Activated CD8-positive, alpha-beta T cell treated with anti-CD3 and anti-CD28 coated beads for 36 hours (primary cell): ENCODE data around the gene CMC2. TPM values are rescaled to one million over a fixed set of nuclear protein-coding genes. Genes with fewer than 3 reads are reported as not detected.

Experiments
- ATAC-seq: fragments of 200-7000 bp; cut with Tn5 transposase; one replicate; pipeline ENCODE4 v1.10.0; 2021; ENCODE audit warnings: mild to moderate bottlenecking, moderate library complexity
- CTCF ChIA-PET: fragments of 350-600 bp; sonication (Branson Sonifier 250); formaldehyde crosslinking; loops from one replicate; lab custom pipeline; 2021; ENCODE audit warnings: antibody characterized with exemption; lab: Charles Lee
- POLR2A ChIA-PET: fragments of 350-600 bp; sonication (Branson Sonifier 250); formaldehyde crosslinking; loops from one replicate; lab custom pipeline; 2021; ENCODE audit warnings: antibody characterized with exemption; lab: Charles Lee
- DNase-seq: peaks from one replicate; pipeline ENCODE4 v3.0.0-alpha.2; 2020
- H3K27ac Mint-ChIP-seq: one replicate; pipeline ENCODE4 v1.8.0; 2021; ENCODE audit warnings: mild to moderate bottlenecking, mixed read lengths
- H3K27me3 Mint-ChIP-seq: one replicate; pipeline ENCODE4 v1.8.0; 2021; ENCODE audit warnings: mixed read lengths
- H3K36me3 Mint-ChIP-seq: one replicate; pipeline ENCODE4 v1.8.0; 2021; ENCODE audit warnings: low read depth, mixed read lengths
- H3K4me1 Mint-ChIP-seq: one replicate; pipeline ENCODE4 v1.8.0; 2021; ENCODE audit warnings: low read depth, mixed read lengths
- H3K4me3 Mint-ChIP-seq: one replicate; pipeline ENCODE4 v1.8.0; 2021; ENCODE audit warnings: mild to moderate bottlenecking, moderate library complexity, mixed read lengths
- H3K9me3 Mint-ChIP-seq: one replicate; pipeline ENCODE4 v1.8.0; 2021; ENCODE audit warnings: mixed read lengths
- CTCF ChIP-seq: fragments of 200-600 bp; IDR thresholded peaks from one replicate; pipeline ENCODE4 v1.8.0; 2022; ENCODE audit warnings: antibody characterized with exemption, mild to moderate bottlenecking
- intact Hi-C: fragments of 100-400 bp; cut with micrococcal nuclease; formaldehyde crosslinking; loops from one replicate; pipeline ENCODE4 v1.10.0; 2022
- total RNA-seq, 2 experiments: library from RNA; stranded (reverse); gene quantifications; one replicate each; pipeline ENCODE4 v1.2.3, GENCODE V29; 2021

The CMC2 gene
- total RNA-seq, 2 experiments from 2014 or later: 105 to 106 TPM

GRCh38 chr16:81014672-81015071, 8.0 kb upstream of the CMC2 start:
- intact Hi-C loops: no loop called here
- no peak overlapping the region for H3K27ac Mint-ChIP-seq
- ChIA-PET CTCF (interaction anchor here (1.0 to 1.4 kb wide), 4 partner anchors 10 to 184 kb away, joined by 3 to 10 read pairs (median 4); partner anchors contain the start of gene ATMIN), POLR2A (interaction anchor here (0.7 kb wide), 1 partner anchor 18 kb away, joined by 4 read pairs; no protein-coding TSS in a partner anchor)
- no peaks in the 10 kb centered on the region for H3K9me3 Mint-ChIP-seq
- TF ChIP-seq CTCF: no peak
- no peaks in the 10 kb centered on the region for H3K27me3 Mint-ChIP-seq
- DNase-seq: no peak
- no peak for ATAC-seq
- H3K36me3 Mint-ChIP-seq: peaks cover 68% of the 10 kb centered on the region
- no peaks in the 10 kb centered on the region for H3K4me1 Mint-ChIP-seq
- no peak overlapping the region for H3K4me3 Mint-ChIP-seq

GRCh38 chr16:81012974-81013373, 6.3 kb upstream of the CMC2 start:
- Mint-ChIP-seq H3K4me1 (peaks cover 7% of the 10 kb centered on the region), H3K27me3 (no peaks in the 10 kb centered on the region), H3K9me3 (no peaks in the 10 kb centered on the region), H3K27ac (no peak overlapping the region), H3K36me3 (peaks cover 71% of the 10 kb centered on the region), H3K4me3 (no peak overlapping the region)
- TF ChIP-seq CTCF: no peak
- ATAC-seq (no peak), DNase-seq (no peak)
- POLR2A ChIA-PET: interaction anchor here (1.0 kb wide), 1 partner anchor 12 kb away, joined by 3 read pairs; no protein-coding TSS in a partner anchor
- intact Hi-C loops: no loop called here
- CTCF ChIA-PET: no interaction called here

- Mint-ChIP-seq H3K36me3 (peaks cover 51% of the 10 kb centered on the region), H3K27me3 (no peaks in the 10 kb centered on the region), H3K27ac (peak overlapping the region; percentile 100), H3K4me3 (peak overlapping the region; percentile 86), H3K9me3 (no peaks in the 10 kb centered on the region), H3K4me1 (peaks cover 30% of the 10 kb centered on the region)
- ChIA-PET POLR2A (interaction anchor here (0.6 to 3.2 kb wide), 4 partner anchors 10 to 76 kb away, joined by 3 to 20 read pairs (median 6); no protein-coding TSS in a partner anchor), CTCF (interaction anchor here (1.5 to 1.8 kb wide), 3 partner anchors 10 to 28 kb away, joined by 3 to 10 read pairs (median 7); partner anchors contain the start of gene ATMIN)
- no peak for ATAC-seq
- intact Hi-C loops: loop anchor here (5.0 kb wide), 1 partner anchor 69 kb away; the partner anchor contains the start of gene C16orf46
- no peak for TF ChIP-seq CTCF
- no peak for DNase-seq
These were observed 1.8 kb upstream of the CMC2 start for GRCh38 chr16:81008505-81008789.

- H3K27me3 Mint-ChIP-seq: no peaks in the 10 kb centered on the region
- ATAC-seq: peak; percentile 35
- peak overlapping the region; percentile 100 for H3K27ac Mint-ChIP-seq
- DNase-seq: peak; percentile 84
- CTCF ChIA-PET: interaction anchor here (0.9 to 4.4 kb wide), 3 partner anchors 25 to 30 kb away, joined by 4 to 50 read pairs (median 16); partner anchors contain the start of gene ATMIN
- no peak for TF ChIP-seq CTCF
- H3K4me1 Mint-ChIP-seq: peaks cover 48% of the 10 kb centered on the region
- peak overlapping the region; percentile 86 for H3K4me3 Mint-ChIP-seq
- H3K9me3 Mint-ChIP-seq: no peaks in the 10 kb centered on the region
- intact Hi-C loops: loop anchor here (5.0 kb wide), 1 partner anchor 71 kb away; the partner anchor contains the start of gene C16orf46
- H3K36me3 Mint-ChIP-seq: peaks cover 43% of the 10 kb centered on the region
- POLR2A ChIA-PET: interaction anchor here (0.9 to 3.2 kb wide), 11 partner anchors 11 to 309 kb away, joined by 3 to 20 read pairs (median 3); partner anchors contain the start of genes ATMIN, C16orf46 and GAN
These were observed 373 bp downstream of the CMC2 start for GRCh38 chr16:81006211-81006812.
